ENCODE results near the gene OSBPL6.

GRCh38 chr2:178279142-178279541, 84.8 kb downstream of the OSBPL6 start:
- TF ChIP-seq POLR2AphosphoS5 (IDR thresholded peaks at IDR 0.05; ENCODE audit: low read depth, low read length) = no peak
- TF ChIP-seq CTCF (IDR thresholded peaks at IDR 0.05) = no peak
- no peak for TF ChIP-seq REST (IDR thresholded peaks at IDR 0.05; ENCODE audit: insufficient read depth in 1 of 2, low read depth in 2 of 2, low read length in 1 of 2)

Measured in Panc1 (cell line).